GM23338 (cell line): ENCODE measurements around the gene UPK1A. TPM values are rescaled to one million over a fixed set of nuclear protein-coding genes. Genes with fewer than 3 reads are reported as not detected.
"Not testable (repeated sequence)": the region's sequence is repeated elsewhere in the genome, so short reads cannot be mapped to it uniquely, and the experiment has no call there.

ENCODE experiments used
- ATAC-seq: fragments of 200-7000 bp; cut with Tn5 transposase; 3 replicates; pipeline ENCODE4 v1.9.1; 2020
- DNase-seq: peaks from one replicate; pipeline ENCODE4 v3.0.0-alpha.2; 2015; ENCODE audit warnings: low spot score
- H2AFZ ChIP-seq: fragments of 200-600 bp; sonication (generic); 2 replicates; pipeline ENCODE4 v1.8.0; 2016; ENCODE audit warnings: antibody characterized with exemption, mild to moderate bottlenecking, moderate library complexity
- H3F3A ChIP-seq: fragments of 200-600 bp; sonication (generic); replicated peaks from 2 replicates; pipeline ENCODE4 v1.8.0; 2017; ENCODE audit warnings: antibody characterized with exemption, mixed run types, low read depth
- H3K27ac ChIP-seq: fragments of 200-600 bp; sonication (generic); 2 replicates; pipeline ENCODE4 v1.6.1; 2016; ENCODE audit warnings: low read depth
- H3K27me3 ChIP-seq: fragments of 200-600 bp; sonication (generic); 2 replicates; pipeline ENCODE4 v1.8.0; 2016; ENCODE audit warnings: mild to moderate bottlenecking, mixed run types, moderate library complexity; ENCODE audit not compliant: insufficient read depth
- H3K36me3 ChIP-seq: fragments of 200-600 bp; sonication (generic); 2 replicates; pipeline ENCODE4 v1.8.0; 2016; ENCODE audit warnings: mild to moderate bottlenecking; ENCODE audit not compliant: insufficient read depth
- H3K4me1 ChIP-seq: fragments of 200-600 bp; sonication (generic); 2 replicates; pipeline ENCODE4 v1.8.0; 2016; ENCODE audit warnings: mild to moderate bottlenecking, moderate library complexity; ENCODE audit not compliant: insufficient read depth
- H3K4me2 ChIP-seq: fragments of 200-600 bp; sonication (generic); 2 replicates; pipeline ENCODE4 v1.7.1; 2017; ENCODE audit warnings: mixed run types
- H3K4me3 ChIP-seq: fragments of 200-600 bp; sonication (generic); 2 replicates; pipeline ENCODE4 v1.6.1; 2016; ENCODE audit warnings: mixed run types
- H3K79me2 ChIP-seq: fragments of 200-600 bp; sonication (generic); replicated peaks from 2 replicates; pipeline ENCODE4 v1.8.0; 2017; ENCODE audit warnings: mild to moderate bottlenecking; ENCODE audit not compliant: insufficient read depth
- H3K9me2 ChIP-seq: fragments of 200-600 bp; sonication (generic); 2 replicates; pipeline ENCODE4 v1.8.0; 2017; ENCODE audit not compliant: insufficient read depth
- H4K20me1 ChIP-seq: fragments of 200-600 bp; sonication (generic); replicated peaks from 2 replicates; pipeline ENCODE4 v1.8.0; 2017; ENCODE audit warnings: mild to moderate bottlenecking; ENCODE audit not compliant: insufficient read depth
- H3K27ac Mint-ChIP-seq: 2 replicates; pipeline ENCODE4 v1.8.0; 2020; ENCODE audit warnings: inconsistent platforms, mild to moderate bottlenecking, moderate library complexity, mixed read lengths
- H3K27me3 Mint-ChIP-seq: 3 replicates; pipeline ENCODE4 v1.8.0; 2022; ENCODE audit warnings: low read depth, mild to moderate bottlenecking, moderate library complexity, mixed read lengths, inconsistent platforms; ENCODE audit not compliant: insufficient read depth, poor library complexity
- H3K36me3 Mint-ChIP-seq: 3 replicates; pipeline ENCODE4 v1.8.0; 2021; ENCODE audit warnings: low read depth, mild to moderate bottlenecking, inconsistent platforms, moderate library complexity, mixed read lengths
- H3K4me1 Mint-ChIP-seq: 3 replicates; pipeline ENCODE4 v1.8.0; 2020; ENCODE audit warnings: mild to moderate bottlenecking, inconsistent platforms, mixed read lengths
- H3K4me3 Mint-ChIP-seq: 3 replicates; pipeline ENCODE4 v1.8.0; 2021; ENCODE audit warnings: moderate library complexity, mild to moderate bottlenecking, inconsistent platforms, mixed read lengths
- H3K9me3 Mint-ChIP-seq: 3 replicates; pipeline ENCODE4 v1.8.0; 2020; ENCODE audit warnings: moderate library complexity, mild to moderate bottlenecking, inconsistent platforms, mixed read lengths
- EZH2 ChIP-seq: fragments of 200-600 bp; sonication (generic); IDR thresholded peaks from one replicate; pipeline ENCODE4 v1.8.0; 2017; ENCODE audit warnings: antibody characterized with exemption, mild to moderate bottlenecking, low read depth; ENCODE audit not compliant: unreplicated experiment
- JUNB ChIP-seq: IDR thresholded peaks from one replicate; pipeline ENCODE4 v1.6.1; 2016; ENCODE audit warnings: antibody characterized with exemption; ENCODE audit not compliant: unreplicated experiment
- NANOG ChIP-seq: IDR thresholded peaks from 2 replicates; pipeline ENCODE4 v1.6.1; 2016; ENCODE audit warnings: antibody characterized with exemption, borderline replicate concordance
- POLR2AphosphoS5 ChIP-seq: IDR thresholded peaks from 2 replicates; pipeline ENCODE4 v1.6.1; 2016; ENCODE audit warnings: antibody characterized with exemption, low read depth
- STAT1 ChIP-seq: IDR thresholded peaks from one replicate; pipeline ENCODE4 v1.6.1; 2016; ENCODE audit warnings: antibody characterized with exemption; ENCODE audit not compliant: unreplicated experiment
- ZNF114 ChIP-seq: fragments of 250-450 bp; sonication (Bioruptor Pico); IDR thresholded peaks from 2 replicates; pipeline ENCODE4 v1.5.0; 2020; ENCODE audit warnings: mild to moderate bottlenecking, moderate library complexity
- ZNF331 ChIP-seq: fragments of 250-450 bp; sonication (Bioruptor Pico); IDR thresholded peaks from 2 replicates; pipeline ENCODE4 v1.5.0; 2020; ENCODE audit warnings: low read depth, mild to moderate bottlenecking, moderate library complexity
- ZNF462 ChIP-seq: fragments of 250-450 bp; sonication (Bioruptor Pico); IDR thresholded peaks from 2 replicates; pipeline ENCODE4 v1.5.0; 2020; ENCODE audit warnings: mild to moderate bottlenecking, moderate library complexity
- polyA plus RNA-seq: library from polyadenylated mRNA; unstranded; fragments of >200 nt; fragmentation: Nextera tagmentation; extraction: Ambion mirVana; gene quantifications from 2 replicates; pipeline ENCODE4 v1.2.1, GENCODE V29; 2016
- total RNA-seq: library from RNA; depleted of rRNA; stranded (reverse); fragments of >200 nt; shearing (Covaris generic); gene quantifications from 2 replicates; pipeline ENCODE4 v1.2.3, GENCODE V29; 2014
- TF ChIP-seq, protein P1 (sequence below): IDR thresholded peaks from 2 replicates; pipeline ENCODE4 v1.6.1; 2016; ENCODE audit warnings: antibody characterized with exemption
- TF ChIP-seq, protein P2 (sequence below): IDR thresholded peaks from one replicate; pipeline ENCODE4 v1.6.1; 2018; ENCODE audit warnings: antibody characterized with exemption; ENCODE audit not compliant: unreplicated experiment

The UPK1A gene
- total and polyA plus RNA-seq, 2 experiments from 2014 or later, result 0.42 to 1.5 TPM

DNA sequence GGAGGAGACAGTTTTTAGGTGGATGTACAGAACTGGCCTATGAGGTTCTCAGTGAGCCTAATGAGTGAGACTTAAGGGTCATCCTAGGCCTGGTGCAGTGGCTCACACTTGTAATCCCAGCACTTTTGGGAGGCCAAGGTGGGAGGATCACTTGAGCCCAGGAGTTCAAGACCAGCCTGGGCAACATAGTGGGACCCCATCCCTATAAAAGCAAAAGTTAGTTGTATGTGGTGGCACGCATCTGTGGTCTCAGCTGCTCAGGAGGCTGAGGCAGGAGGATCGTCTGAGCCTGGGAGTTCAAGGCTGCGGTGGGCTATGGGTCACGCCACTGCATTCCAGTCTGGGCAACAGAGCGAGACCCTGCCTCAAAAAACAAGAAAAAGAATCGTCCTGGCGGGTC lies 57.8 kb downstream of the UPK1A start:
- not testable (repeated sequence) for H3K4me1 ChIP-seq, H3K9me2 ChIP-seq, H3K4me1 Mint-ChIP-seq, H2AFZ ChIP-seq, DNase-seq, H3K9me3 Mint-ChIP-seq, H3F3A ChIP-seq, H3K27ac ChIP-seq, H3K27ac Mint-ChIP-seq, H4K20me1 ChIP-seq, ATAC-seq, H3K4me3 ChIP-seq, H3K4me3 Mint-ChIP-seq, H3K4me2 ChIP-seq, H3K27me3 ChIP-seq
- Mint-ChIP-seq H3K27me3 (peaks cover 21% of the 10 kb centered on the region), H3K36me3 (peaks cover 79% of the 10 kb centered on the region)
- H3K79me2 ChIP-seq, result peaks cover 11% of the 10 kb centered on the region
- H3K36me3 ChIP-seq, result peaks cover 24% of the 10 kb centered on the region; the same call in 1 of the 2 replicates

GRCh38 chr19:35724560-35724959 lies 58.2 kb downstream of the UPK1A start:
- peaks cover 4% of the 10 kb centered on the region for H3K4me1 Mint-ChIP-seq
- H3K4me2 ChIP-seq, result no peak overlapping the region
- no peak overlapping the region for H3K27ac Mint-ChIP-seq
- H4K20me1 ChIP-seq, result peaks cover 5% of the 10 kb centered on the region
- no peaks in the 10 kb centered on the region for H3K9me2 ChIP-seq
- no peak overlapping the region for H3K4me3 ChIP-seq
- H3K27ac ChIP-seq, result no peak overlapping the region
- H3K36me3 Mint-ChIP-seq, result peaks cover 83% of the 10 kb centered on the region
- no peak overlapping the region for H2AFZ ChIP-seq
- H3K79me2 ChIP-seq, result peaks cover 7% of the 10 kb centered on the region
- peaks cover 29% of the 10 kb centered on the region; the same call in 1 of the 2 replicates for H3K36me3 ChIP-seq
- no peaks in the 10 kb centered on the region for H3F3A ChIP-seq
- H3K27me3 ChIP-seq, result no peaks in the 10 kb centered on the region
- no peak for ATAC-seq
- DNase-seq, result no peak
- H3K4me3 Mint-ChIP-seq, result no peak overlapping the region
- peaks cover 19% of the 10 kb centered on the region for H3K27me3 Mint-ChIP-seq
- 0 out of 2 replicates have a peak, but pooled peaks cover under 1% of the 10 kb centered on the region for H3K4me1 ChIP-seq
- no peaks in the 10 kb centered on the region; the same call in 2 of the 3 replicates for H3K9me3 Mint-ChIP-seq
- TF ChIP-seq POLR2AphosphoS5 (no peak), ZNF331 (CRISPR knock-in tag) (no peak), NANOG (no peak), STAT1 (no peak), JUNB (no peak), ZNF114 (no peak), EZH2 (no peak), ZNF462 (no peak)
- TF ChIP-seq, protein P1, sequence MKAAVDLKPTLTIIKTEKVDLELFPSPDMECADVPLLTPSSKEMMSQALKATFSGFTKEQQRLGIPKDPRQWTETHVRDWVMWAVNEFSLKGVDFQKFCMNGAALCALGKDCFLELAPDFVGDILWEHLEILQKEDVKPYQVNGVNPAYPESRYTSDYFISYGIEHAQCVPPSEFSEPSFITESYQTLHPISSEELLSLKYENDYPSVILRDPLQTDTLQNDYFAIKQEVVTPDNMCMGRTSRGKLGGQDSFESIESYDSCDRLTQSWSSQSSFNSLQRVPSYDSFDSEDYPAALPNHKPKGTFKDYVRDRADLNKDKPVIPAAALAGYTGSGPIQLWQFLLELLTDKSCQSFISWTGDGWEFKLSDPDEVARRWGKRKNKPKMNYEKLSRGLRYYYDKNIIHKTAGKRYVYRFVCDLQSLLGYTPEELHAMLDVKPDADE, result no peak
- TF ChIP-seq, protein P2, sequence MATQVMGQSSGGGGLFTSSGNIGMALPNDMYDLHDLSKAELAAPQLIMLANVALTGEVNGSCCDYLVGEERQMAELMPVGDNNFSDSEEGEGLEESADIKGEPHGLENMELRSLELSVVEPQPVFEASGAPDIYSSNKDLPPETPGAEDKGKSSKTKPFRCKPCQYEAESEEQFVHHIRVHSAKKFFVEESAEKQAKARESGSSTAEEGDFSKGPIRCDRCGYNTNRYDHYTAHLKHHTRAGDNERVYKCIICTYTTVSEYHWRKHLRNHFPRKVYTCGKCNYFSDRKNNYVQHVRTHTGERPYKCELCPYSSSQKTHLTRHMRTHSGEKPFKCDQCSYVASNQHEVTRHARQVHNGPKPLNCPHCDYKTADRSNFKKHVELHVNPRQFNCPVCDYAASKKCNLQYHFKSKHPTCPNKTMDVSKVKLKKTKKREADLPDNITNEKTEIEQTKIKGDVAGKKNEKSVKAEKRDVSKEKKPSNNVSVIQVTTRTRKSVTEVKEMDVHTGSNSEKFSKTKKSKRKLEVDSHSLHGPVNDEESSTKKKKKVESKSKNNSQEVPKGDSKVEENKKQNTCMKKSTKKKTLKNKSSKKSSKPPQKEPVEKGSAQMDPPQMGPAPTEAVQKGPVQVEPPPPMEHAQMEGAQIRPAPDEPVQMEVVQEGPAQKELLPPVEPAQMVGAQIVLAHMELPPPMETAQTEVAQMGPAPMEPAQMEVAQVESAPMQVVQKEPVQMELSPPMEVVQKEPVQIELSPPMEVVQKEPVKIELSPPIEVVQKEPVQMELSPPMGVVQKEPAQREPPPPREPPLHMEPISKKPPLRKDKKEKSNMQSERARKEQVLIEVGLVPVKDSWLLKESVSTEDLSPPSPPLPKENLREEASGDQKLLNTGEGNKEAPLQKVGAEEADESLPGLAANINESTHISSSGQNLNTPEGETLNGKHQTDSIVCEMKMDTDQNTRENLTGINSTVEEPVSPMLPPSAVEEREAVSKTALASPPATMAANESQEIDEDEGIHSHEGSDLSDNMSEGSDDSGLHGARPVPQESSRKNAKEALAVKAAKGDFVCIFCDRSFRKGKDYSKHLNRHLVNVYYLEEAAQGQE, result no peak
